ENCODE results near the gene RPL27.
"Not testable (repeated sequence)": the region's sequence is repeated elsewhere in the genome, so short reads cannot be mapped to it uniquely, and the experiment has no call there.

DNA sequence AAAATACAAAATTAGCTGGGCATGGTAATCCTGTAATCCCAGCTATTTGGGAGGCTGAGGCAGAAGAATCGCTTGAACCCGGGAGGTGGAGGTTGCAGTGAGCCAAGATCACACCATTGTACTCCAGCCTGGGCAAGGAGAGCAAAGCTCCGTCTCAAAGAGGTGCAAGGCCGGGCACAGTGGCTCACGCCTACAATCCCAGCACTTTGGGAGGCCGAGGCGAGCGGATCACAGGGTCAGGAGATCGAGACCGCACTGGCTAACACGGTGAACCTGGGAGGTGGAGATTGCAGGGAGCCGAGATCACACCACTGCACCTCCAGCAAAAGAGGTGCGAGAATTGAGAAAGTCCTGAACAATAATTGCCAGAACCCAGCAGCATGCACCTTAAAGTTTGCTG is 2.7 kb downstream of the RPL27 start:
- TF ChIP-seq, protein P1, sequence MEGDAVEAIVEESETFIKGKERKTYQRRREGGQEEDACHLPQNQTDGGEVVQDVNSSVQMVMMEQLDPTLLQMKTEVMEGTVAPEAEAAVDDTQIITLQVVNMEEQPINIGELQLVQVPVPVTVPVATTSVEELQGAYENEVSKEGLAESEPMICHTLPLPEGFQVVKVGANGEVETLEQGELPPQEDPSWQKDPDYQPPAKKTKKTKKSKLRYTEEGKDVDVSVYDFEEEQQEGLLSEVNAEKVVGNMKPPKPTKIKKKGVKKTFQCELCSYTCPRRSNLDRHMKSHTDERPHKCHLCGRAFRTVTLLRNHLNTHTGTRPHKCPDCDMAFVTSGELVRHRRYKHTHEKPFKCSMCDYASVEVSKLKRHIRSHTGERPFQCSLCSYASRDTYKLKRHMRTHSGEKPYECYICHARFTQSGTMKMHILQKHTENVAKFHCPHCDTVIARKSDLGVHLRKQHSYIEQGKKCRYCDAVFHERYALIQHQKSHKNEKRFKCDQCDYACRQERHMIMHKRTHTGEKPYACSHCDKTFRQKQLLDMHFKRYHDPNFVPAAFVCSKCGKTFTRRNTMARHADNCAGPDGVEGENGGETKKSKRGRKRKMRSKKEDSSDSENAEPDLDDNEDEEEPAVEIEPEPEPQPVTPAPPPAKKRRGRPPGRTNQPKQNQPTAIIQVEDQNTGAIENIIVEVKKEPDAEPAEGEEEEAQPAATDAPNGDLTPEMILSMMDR (IDR thresholded peaks at IDR 0.05), result not testable (repeated sequence)
- not testable (repeated sequence) for TF ChIP-seq POLR2A (IDR thresholded peaks at IDR 0.05)
